AG09319 (cell line): Measurements from ENCODE around the gene SAMD5.

ENCODE experiments used
- DNase-seq: peaks from one replicate; pipeline ENCODE4 v3.0.0-alpha.2; 2010; ENCODE audit warnings: low read depth; ENCODE audit errors: extremely low read depth
- TF ChIP-seq, protein P1 (sequence below): IDR thresholded peaks from 2 replicates; pipeline ENCODE4 v1.5.1; 2011; ENCODE audit warnings: low read depth, mild to moderate bottlenecking, inconsistent platforms, low read length, moderate library complexity

The SAMD5 gene

DNA sequence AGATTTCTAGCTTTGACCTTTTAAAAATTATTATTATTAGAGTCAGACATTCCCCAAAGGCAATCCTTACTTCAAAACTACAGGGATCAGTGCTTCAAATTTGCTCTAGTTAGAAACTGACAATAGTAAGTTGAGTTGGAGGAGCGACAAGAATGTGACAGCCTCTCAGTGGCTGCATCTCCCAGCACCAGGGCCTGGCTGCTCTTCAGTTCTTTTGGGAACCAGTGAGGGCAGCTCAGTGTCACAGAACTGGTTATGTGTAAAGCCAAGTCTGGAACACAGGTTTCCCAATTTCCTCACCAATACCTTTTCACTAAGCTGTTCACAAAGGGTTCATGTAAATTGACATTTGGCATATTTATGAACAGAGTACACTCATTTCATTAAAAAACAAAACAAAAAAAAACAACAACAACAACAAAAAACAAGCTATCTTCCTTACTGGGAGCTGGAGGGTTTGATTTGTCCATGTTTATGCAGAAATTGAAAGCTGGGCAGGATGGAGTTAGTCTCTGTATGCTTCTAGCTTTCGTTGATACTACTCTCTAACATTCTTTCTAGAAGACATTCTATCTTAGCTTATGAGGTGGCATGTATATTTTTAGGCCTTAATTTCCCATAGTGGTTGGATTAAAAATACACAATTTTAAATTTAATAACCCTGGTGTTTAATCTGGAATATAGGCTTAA lies 95.0 kb downstream of the SAMD5 start:
- no peak for DNase-seq
- TF ChIP-seq, protein P1, sequence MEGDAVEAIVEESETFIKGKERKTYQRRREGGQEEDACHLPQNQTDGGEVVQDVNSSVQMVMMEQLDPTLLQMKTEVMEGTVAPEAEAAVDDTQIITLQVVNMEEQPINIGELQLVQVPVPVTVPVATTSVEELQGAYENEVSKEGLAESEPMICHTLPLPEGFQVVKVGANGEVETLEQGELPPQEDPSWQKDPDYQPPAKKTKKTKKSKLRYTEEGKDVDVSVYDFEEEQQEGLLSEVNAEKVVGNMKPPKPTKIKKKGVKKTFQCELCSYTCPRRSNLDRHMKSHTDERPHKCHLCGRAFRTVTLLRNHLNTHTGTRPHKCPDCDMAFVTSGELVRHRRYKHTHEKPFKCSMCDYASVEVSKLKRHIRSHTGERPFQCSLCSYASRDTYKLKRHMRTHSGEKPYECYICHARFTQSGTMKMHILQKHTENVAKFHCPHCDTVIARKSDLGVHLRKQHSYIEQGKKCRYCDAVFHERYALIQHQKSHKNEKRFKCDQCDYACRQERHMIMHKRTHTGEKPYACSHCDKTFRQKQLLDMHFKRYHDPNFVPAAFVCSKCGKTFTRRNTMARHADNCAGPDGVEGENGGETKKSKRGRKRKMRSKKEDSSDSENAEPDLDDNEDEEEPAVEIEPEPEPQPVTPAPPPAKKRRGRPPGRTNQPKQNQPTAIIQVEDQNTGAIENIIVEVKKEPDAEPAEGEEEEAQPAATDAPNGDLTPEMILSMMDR: no peak

DNA sequence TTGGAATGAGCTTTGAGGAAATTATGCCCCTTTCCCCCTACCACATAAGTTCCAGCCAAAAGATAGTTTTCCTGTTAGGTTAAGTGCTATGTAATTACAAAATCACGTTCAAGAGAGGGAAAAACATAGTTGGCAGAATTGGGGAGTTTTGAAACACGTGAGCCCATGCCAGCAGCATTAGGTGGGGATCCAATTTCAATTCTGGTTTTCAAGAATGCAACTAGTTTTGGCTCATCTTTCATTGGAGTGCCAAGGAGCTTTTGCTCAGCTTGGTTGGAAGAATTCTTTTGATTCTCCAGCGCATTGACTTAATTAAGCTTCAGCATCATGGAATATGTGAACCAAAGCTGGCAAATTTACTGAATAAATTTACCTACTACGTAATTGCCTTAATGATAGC lies 95.9 kb downstream of the SAMD5 start:
- no peak for DNase-seq
- TF ChIP-seq, protein P1: no peak

DNA sequence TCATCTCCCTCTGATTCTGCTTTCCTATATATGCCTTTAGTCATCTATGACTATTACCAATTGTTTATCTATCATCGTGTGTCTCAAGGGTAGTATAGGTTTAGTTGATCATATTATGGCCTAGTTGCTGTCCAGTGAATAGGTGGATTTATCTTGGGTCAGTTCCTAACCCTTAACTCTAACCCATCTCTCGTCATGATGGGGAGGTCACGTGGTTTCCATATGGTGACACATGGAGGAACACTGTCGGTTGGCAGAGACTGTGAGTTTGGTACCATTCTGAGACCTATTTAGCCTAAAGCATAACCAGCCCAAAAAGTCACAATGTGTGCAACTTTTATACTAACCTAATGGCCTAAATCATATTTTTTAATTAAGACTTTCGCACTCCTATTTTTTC lies 103.5 kb downstream of the SAMD5 start:
- no peak for DNase-seq
- TF ChIP-seq, protein P1: no peak

DNA sequence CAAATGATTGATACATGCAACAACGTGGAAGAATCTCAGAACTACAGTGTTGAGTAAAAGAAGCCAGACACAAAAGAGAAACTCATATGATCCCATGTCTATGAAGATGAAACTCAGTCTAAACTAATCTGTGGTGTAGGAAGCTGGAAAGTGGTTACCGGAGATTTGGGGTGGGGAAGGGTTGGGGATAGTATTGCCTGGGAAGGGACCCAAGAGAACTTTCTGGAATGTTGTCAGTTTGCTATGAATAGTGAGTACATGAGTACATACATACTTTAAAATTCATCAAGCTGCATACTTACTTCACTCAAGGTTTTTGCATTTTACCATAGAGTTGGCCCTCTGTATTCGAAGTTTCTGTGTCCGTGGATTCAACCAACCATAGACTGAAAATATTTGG lies 106.0 kb downstream of the SAMD5 start:
- TF ChIP-seq, protein P1: no peak
- DNase-seq: no peak

DNA sequence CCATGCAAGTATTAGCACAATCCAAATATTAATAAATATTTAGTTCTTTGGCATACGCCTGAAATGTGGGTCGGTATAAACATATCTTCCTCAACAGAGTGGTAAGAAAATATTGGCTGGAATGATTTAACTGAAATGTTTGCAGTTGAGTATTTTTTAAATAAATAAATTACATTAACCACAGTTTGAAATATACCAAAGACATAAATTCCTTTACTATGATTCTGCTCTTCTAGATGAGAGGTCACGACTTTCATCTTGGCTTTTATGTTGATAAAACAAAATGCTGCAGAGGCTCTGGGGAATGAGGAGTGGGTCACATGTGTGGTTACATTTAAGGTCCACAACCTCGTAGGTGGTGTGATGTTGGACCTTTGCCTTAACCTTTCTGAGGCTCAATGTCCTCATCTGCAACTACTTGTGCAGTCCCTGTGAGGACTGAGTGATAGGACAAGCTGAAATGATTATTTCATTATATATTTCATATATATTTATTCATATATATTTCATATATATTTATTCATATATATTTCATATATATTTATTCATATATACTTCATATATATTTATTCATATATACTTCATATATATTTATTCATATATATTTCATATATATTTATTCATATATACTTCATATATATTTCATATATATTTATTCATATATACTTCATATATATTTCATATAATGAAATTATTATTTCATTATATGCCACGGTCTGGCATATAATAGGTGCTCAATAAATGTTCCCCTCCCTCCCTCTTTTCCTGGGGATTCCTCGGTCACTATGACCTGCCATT lies 107.4 kb downstream of the SAMD5 start:
- TF ChIP-seq, protein P1: no peak
- DNase-seq: no peak

DNA sequence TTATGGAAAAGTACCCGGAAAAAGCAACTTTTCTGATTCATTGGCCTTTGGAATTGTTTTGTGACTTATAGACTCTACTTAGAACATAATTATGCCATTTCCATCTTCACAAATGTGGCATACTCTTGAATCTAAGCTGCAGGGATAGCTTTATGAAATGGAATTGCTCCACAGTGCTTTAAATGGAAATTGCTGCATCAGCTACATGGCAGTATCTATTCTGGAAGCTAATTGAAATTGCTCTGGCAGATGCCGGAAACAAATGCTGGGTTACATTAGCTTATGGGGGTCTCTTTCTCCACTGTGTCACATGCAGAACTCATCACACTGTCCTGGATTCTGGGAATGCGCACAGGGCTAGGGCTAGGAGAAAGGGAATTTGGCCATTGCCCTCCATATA lies 108.9 kb downstream of the SAMD5 start:
- DNase-seq: no peak
- TF ChIP-seq, protein P1: no peak

DNA sequence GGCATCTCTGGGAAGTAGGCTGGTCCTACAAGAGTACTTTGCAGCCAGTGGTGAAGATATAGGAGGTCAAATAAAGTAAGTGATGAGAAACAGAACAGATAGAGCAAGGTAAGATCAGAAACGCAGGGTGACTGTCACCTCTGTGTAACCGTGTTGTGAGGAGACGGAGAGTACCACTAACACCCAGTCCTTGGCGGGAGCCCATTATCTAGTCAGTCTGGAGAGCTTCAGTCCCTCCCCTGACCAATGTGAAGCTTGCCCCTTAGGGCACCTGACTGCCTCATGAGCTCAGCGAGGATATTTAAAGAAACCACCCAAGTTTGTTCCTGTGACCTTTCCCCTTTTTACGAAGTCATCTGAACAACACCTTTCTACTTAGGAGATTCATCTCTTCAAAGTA lies 110.0 kb downstream of the SAMD5 start:
- TF ChIP-seq, protein P1: no peak

More for the DNA sequence above, 110.0 kb downstream of the SAMD5 start:
- DNase-seq: no peak
